GM12875 (cell line): ENCODE results near the gene PDCL3.

ENCODE experiments used
- H3K4me3 ChIP-seq: one replicate; pipeline ENCODE4 v1.5.1; 2011; ENCODE audit warnings: low read depth, low read length, control low read depth
- CTCF ChIP-seq: IDR thresholded peaks from 2 replicates; pipeline ENCODE4 v1.5.1; 2011; ENCODE audit warnings: low read depth, mild to moderate bottlenecking, control low read depth, inconsistent platforms, low read length, moderate library complexity, borderline replicate concordance; ENCODE audit not compliant: insufficient read depth

Gene PDCL3

GRCh38 chr2:100580367-100581276, 17.8 kb downstream of the PDCL3 start:
- no peak for TF ChIP-seq CTCF
- no peak overlapping the region for H3K4me3 ChIP-seq

DNA sequence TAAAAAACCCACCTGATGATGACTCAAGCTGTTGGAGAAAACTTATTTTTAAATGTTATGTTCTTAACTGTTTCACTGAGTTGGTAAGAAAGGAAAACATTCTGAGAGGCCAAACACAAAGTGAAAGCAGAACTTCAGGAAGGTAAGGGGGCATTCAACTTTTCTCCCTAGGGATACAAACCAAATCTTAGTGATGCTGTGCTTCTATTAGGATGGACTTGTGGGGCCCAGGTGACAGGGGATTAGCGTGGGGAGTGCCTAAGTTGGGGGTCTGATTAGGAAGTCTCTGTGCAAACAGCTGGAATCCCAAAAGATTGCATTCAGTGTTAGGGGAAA, 18.5 kb downstream of the PDCL3 start:
- H3K4me3 ChIP-seq: no peak overlapping the region
- TF ChIP-seq CTCF: no peak

- TF ChIP-seq CTCF: no peak
- H3K4me3 ChIP-seq: no peak overlapping the region
Observed at GRCh38 chr2:100584816-100585215, 22.0 kb downstream of the PDCL3 start.

GRCh38 chr2:100588071-100588786, 25.4 kb downstream of the PDCL3 start:
- TF ChIP-seq CTCF: no peak
- H3K4me3 ChIP-seq: no peak overlapping the region

GRCh38 chr2:100589527-100589926, 26.7 kb downstream of the PDCL3 start:
- no peak for TF ChIP-seq CTCF
- H3K4me3 ChIP-seq: no peak overlapping the region

DNA sequence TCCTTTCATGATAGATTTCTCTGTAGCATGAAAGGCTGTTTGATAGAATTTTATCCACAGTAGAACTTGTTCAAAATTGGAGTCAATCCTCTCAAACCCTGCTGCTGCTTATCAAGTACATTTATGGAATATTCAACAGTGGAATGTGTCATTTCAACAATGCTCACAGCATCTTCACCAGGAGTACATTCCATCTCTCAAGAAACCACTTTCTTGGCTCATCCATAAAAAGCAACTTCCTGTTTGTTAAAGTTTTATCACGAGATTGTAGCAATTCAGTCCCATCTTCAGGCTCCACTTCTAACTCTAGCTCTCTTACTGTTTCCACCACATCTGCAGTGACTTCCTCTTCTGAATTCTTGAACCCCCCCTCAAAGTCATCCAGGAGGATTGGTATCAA, 29.4 kb downstream of the PDCL3 start:
- no peak for TF ChIP-seq CTCF
- H3K4me3 ChIP-seq: no peak overlapping the region

GRCh38 chr2:100596465-100596864, 33.7 kb downstream of the PDCL3 start:
- H3K4me3 ChIP-seq: no peak overlapping the region
- no peak for TF ChIP-seq CTCF
